ENCODE measurements around the gene STX16.

DNA sequence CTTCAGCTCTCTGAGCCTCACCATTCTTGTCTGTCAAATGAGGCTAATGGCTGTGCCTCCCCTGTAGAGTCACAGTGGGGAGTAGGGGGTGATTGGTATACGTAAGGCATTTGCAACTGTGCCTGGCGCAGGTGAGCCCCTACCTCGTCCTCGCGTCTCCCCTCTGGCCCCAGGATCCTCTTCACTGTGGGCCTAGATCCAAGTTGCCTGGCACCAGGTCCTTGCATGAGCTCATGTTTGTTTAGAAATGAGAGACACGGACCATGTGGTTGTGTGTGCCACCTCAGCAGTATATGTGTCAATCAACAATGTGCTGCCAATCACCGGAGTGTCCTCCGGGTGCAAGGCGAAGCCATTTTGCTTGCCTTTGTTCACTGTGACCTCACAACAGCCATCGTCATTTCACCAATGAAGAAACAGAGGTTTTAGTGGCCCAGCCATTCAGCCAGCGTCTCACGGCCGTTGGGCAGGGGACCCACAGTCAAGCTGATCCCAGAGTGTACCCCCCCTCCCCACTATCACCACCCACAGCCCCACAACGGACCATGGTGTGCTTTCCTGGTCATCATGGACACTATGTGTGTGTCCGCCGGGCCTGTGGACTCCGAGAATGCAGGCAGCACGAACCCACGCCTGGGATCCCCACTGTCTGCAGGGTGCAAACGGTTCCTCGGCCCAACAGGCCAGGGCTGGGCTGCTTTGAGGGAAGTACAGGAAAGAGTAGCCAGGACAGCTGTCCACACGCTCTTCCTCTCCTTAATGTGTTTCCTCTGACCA lies 35.9 kb upstream of the STX16 start:
- TF ChIP-seq SIN3A (IDR thresholded peaks at IDR 0.05; ENCODE audit: borderline replicate concordance, insufficient read depth, low read length) (no peak), REST (IDR thresholded peaks at IDR 0.05; ENCODE audit: insufficient read depth in 1 of 2, low read depth in 2 of 2, low read length in 2 of 2) (no peak), POLR2AphosphoS5 (IDR thresholded peaks at IDR 0.05; ENCODE audit: low read depth, low read length) (no peak)

Measured in PFSK-1 (cell line).